Measurements from ENCODE around the gene CORIN.
"Not testable (repeated sequence)": the region's sequence is repeated elsewhere in the genome, so short reads cannot be mapped to it uniquely, and the experiment has no call there.

Gene CORIN

DNA sequence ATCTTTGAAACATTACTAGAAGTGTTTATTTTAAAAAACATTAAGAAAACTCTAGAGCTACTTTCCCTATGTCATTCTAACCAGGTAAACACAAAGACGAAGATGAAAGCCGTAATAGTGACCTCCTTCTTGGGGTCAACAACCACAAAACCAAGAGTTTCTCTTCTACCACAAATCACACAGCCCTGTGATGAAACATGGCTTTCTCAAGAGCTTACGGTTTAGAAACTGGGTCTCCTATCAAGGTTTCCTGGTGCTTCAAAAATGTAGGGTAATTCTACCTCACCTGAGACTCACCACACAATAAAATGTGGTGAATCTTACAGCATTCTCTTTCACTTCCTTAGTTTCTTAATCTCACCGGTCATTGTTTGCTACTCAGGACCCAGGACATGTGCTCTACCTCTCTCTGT lies 50.9 kb downstream of the CORIN start:
- no peak for TF ChIP-seq JUND (IDR thresholded peaks at IDR 0.05; ENCODE audit: low read depth)
- in situ Hi-C loops (cut with HindIII; ENCODE audit: low pct_unique_long_range_greater_than_20kb, low sequenced_read_pairs), result no loop called here
- no peak for DNase-seq (ENCODE audit: low read depth in 1 of 2, low spot score in 1 of 2)

DNA sequence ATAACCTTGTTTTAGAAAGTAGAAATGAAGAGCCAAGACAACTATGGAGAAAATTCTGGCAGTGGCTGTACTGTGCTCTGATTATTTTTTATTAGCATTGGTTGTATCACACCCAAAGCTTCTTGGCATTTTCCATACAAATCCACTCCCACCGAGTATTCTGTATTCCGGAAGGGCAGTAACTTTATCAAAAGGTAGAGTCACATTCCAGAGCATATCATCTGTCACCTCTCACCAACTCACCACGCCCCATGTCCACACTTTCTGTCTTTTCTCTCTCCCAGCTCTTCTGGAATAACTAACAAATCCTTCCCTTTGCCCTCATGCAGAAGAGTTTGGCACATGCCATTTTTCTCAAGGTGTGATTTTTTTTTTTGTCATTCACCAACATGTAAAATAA lies 52.7 kb downstream of the CORIN start:
- DNase-seq (ENCODE audit: low read depth in 1 of 2, low spot score in 1 of 2), result no peak
- no peak for TF ChIP-seq JUND (IDR thresholded peaks at IDR 0.05; ENCODE audit: low read depth)
- in situ Hi-C loops (cut with HindIII; ENCODE audit: low pct_unique_long_range_greater_than_20kb, low sequenced_read_pairs), result no loop called here

- no peak for TF ChIP-seq JUND (IDR thresholded peaks at IDR 0.05; ENCODE audit: low read depth)
- in situ Hi-C loops (cut with HindIII; ENCODE audit: low pct_unique_long_range_greater_than_20kb, low sequenced_read_pairs), result no loop called here
- DNase-seq (ENCODE audit: low read depth in 1 of 2, low spot score in 1 of 2), result no peak
Measured at GRCh38 chr4:47784222-47784621, 53.6 kb downstream of the CORIN start.

DNA sequence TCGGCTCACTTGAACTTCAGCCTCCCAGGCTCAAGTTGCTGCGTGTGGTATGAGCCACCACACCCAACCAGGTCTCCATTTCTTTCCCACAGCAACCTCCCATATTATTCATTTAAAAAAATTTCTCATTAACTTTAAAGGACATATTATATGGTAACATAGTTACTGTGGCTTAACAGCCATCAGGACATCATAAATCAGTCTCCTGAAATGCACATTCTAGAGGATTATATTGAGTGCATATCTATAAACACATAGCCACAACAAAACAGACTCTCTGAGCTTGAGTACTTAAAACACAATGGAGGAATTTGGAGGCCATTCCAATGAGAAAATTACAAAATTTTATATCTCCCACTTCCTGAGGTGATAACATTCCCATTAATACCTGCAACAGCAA lies 61.5 kb downstream of the CORIN start:
- TF ChIP-seq JUND (IDR thresholded peaks at IDR 0.05; ENCODE audit: low read depth), result no peak
- no peak for DNase-seq (ENCODE audit: low read depth in 1 of 2, low spot score in 1 of 2)
- in situ Hi-C loops (cut with HindIII; ENCODE audit: low pct_unique_long_range_greater_than_20kb, low sequenced_read_pairs), result no loop called here

GRCh38 chr4:47774079-47774478 lies 63.8 kb downstream of the CORIN start:
- TF ChIP-seq JUND (IDR thresholded peaks at IDR 0.05; ENCODE audit: low read depth), result no peak
- no peak for DNase-seq (ENCODE audit: low read depth in 1 of 2, low spot score in 1 of 2)
- in situ Hi-C loops (cut with HindIII; ENCODE audit: low pct_unique_long_range_greater_than_20kb, low sequenced_read_pairs), result no loop called here

DNA sequence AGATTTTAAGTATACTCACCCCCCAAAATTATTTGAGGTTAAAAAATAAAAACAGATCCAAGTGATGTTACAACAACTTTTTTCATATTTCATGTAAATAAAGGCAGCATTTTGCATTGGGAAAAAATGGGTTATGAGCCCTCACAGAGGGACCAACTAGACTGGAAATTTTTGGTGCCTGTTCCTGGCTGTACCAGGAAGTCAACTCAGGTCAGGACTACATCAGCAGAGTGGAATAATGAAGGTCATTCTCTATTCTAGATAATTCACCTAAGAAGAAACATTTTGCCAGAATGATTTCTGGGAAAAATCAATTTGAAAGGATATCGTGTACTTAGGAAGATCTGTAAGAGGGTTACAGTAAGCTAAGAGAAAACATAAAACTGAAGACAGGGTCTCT lies 66.8 kb downstream of the CORIN start:
- no peak for DNase-seq (ENCODE audit: low read depth in 1 of 2, low spot score in 1 of 2)
- in situ Hi-C loops (cut with HindIII; ENCODE audit: low pct_unique_long_range_greater_than_20kb, low sequenced_read_pairs), result no loop called here
- TF ChIP-seq JUND (IDR thresholded peaks at IDR 0.05; ENCODE audit: low read depth), result no peak

DNA sequence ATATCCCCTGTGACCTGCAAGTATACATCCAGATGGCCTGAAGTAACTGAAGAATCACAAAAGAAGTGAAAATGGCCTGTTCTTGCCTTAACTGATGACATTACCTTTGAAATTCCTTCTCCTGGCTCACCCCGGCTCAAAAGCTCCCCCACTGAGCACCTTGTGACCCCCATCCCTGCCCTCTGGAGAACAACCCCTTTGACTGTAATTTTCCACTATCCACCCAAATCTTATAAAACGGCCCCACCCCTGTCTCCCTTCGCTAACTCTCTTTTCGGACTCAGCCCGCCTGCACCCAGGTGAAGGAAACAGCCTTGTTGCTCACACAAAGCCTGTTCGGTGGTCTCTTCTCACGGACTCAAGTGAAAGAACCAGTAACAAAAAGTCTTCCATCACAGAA lies 69.9 kb downstream of the CORIN start:
- in situ Hi-C loops (cut with HindIII; ENCODE audit: low pct_unique_long_range_greater_than_20kb, low sequenced_read_pairs); DNase-seq (ENCODE audit: low read depth in 1 of 2, low spot score in 1 of 2): not testable (repeated sequence)

DNA sequence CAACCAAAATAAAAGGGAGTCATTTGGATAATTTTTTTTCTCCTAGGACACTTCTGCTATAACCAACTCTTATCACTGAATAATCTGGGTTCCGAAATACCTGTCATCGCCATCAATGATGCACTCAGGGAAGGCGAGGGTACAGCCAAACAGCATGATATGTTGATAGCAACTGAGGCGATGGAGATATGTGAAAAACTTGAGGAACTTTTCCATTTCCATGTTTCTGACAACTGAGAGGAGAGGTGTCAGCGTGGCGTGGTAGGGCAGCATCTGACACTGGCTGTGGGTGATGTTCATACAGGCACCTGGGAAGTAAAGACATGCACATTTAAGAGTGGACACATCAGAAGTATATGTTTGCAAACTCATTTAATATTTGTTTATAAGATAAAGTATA lies 74.6 kb downstream of the CORIN start:
- TF ChIP-seq JUND (IDR thresholded peaks at IDR 0.05; ENCODE audit: low read depth), result no peak
- no peak for DNase-seq (ENCODE audit: low read depth in 1 of 2, low spot score in 1 of 2)
- in situ Hi-C loops (cut with HindIII; ENCODE audit: low pct_unique_long_range_greater_than_20kb, low sequenced_read_pairs), result no loop called here

DNA sequence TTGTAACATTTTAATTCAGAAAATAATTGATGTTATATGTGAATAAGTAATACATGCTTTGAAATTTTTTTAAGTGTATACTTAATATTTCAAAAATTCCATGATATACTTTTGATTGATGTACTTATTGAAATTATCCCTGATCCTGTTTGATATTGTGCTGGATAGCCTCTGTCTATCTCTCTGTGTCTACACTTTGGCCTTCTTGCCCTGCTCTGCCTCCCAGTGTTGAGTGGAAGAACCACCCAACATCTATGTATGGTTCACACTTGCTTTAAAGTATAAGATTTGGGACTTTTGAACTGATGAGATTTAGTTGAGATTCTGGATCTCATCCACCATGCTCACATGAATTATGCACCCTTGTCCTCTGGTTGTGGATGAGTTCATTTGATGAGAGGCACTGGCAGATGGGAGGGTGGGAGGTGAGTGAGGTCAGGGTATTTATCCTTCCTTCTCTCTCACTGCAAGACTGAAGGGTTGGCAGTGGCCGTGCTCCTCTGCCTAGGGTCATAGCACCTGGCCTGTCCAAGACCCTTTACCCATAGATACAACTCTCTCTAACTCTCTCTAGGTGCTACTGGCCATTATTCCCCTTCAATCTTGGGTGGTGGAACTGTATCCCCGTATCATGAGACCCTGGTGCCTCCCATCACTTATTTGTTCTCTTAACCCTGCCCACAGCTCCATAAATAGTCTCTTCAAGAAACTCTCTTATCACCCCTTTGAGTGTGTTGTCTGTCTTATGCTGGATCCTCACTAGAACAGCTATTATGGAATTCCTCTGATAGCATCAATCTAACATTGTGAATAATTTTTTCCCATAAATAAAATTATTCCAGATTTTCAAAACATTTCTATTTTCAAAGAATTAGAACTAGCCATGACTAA lies 75.2 kb downstream of the CORIN start:
- in situ Hi-C loops (cut with HindIII; ENCODE audit: low pct_unique_long_range_greater_than_20kb, low sequenced_read_pairs), result no loop called here
- no peak for DNase-seq (ENCODE audit: low read depth in 1 of 2, low spot score in 1 of 2)
- no peak for TF ChIP-seq JUND (IDR thresholded peaks at IDR 0.05; ENCODE audit: low read depth)

- in situ Hi-C loops (cut with HindIII; ENCODE audit: low pct_unique_long_range_greater_than_20kb, low sequenced_read_pairs); DNase-seq (ENCODE audit: low read depth in 1 of 2, low spot score in 1 of 2): not testable (repeated sequence)
Measured at GRCh38 chr4:47753316-47753715, 84.6 kb downstream of the CORIN start.

GRCh38 chr4:47752214-47752613 lies 85.7 kb downstream of the CORIN start:
- no peak for DNase-seq (ENCODE audit: low read depth in 1 of 2, low spot score in 1 of 2)
- in situ Hi-C loops (cut with HindIII; ENCODE audit: low pct_unique_long_range_greater_than_20kb, low sequenced_read_pairs), result no loop called here
- no peak for TF ChIP-seq JUND (IDR thresholded peaks at IDR 0.05; ENCODE audit: low read depth)

DNA sequence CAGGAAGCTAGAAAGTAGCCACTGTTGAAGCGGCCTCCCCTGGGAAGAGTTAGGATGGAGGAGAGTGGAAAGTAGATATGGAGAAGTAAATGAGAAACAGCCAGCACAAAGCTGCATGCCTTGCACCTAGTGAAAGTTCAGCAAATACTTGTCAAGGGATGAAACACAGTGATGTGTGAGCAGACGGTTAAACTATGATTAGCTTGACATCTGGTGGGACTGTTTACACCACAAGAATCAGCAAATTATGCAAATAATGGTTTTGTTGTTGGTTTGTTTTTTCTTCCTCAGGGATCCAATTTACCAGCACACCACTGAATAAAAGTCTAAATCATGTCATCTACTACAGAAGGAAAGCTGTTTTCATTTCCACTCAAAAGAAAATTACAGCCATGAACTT lies 87.1 kb downstream of the CORIN start:
- DNase-seq (ENCODE audit: low read depth in 1 of 2, low spot score in 1 of 2), result no peak
- TF ChIP-seq JUND (IDR thresholded peaks at IDR 0.05; ENCODE audit: low read depth), result no peak
- in situ Hi-C loops (cut with HindIII; ENCODE audit: low pct_unique_long_range_greater_than_20kb, low sequenced_read_pairs), result no loop called here

GRCh38 chr4:47749858-47750257 lies 88.0 kb downstream of the CORIN start:
- no peak for TF ChIP-seq JUND (IDR thresholded peaks at IDR 0.05; ENCODE audit: low read depth)
- DNase-seq (ENCODE audit: low read depth in 1 of 2, low spot score in 1 of 2), result no peak
- in situ Hi-C loops (cut with HindIII; ENCODE audit: low pct_unique_long_range_greater_than_20kb, low sequenced_read_pairs), result no loop called here

DNA sequence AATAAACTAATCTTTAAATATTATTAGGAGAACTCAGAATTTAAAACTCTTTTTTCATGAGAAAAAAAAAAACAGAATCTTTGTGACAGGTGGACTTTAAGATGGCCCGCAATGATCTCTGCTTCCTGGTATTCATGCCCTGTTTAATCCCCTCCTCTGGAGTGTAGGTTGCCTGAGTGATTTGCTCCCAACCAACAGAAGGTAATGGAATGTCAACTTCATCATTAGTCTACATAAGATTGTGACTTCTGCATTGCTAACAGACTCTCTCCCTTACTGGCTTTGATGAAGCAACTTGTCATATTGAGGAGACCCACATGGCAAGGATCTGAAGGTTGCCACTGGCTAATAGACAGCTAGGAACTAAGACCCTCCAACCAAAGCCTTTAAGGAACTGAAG lies 88.8 kb downstream of the CORIN start:
- DNase-seq (ENCODE audit: low read depth in 1 of 2, low spot score in 1 of 2), result no peak
- no peak for TF ChIP-seq JUND (IDR thresholded peaks at IDR 0.05; ENCODE audit: low read depth)
- in situ Hi-C loops (cut with HindIII; ENCODE audit: low pct_unique_long_range_greater_than_20kb, low sequenced_read_pairs), result no loop called here

All from T47D (cell line).